K562 (cell line): Measurements from ENCODE around the gene CTTNBP2. TPM values are rescaled to one million over a fixed set of nuclear protein-coding genes. Genes with fewer than 3 reads are reported as not detected.

Experiments
- ATAC-seq: fragments of 200-7000 bp; cut with Tn5 transposase; 3 replicates; pipeline ENCODE4 v1.9.1; 2020; ENCODE audit warnings: moderate library complexity
- BruUV-seq: library from RNA; stranded (reverse); fragments of 400-500 nt; replicated peaks from 2 replicates; lab custom pipeline; 2021; lab: Mats Ljungman, UMichigan
- CTCF ChIA-PET: fragments of 300-600 bp; formaldehyde crosslinking; extraction: SDS; loops from one replicate; lab custom pipeline; 2021; ENCODE audit warnings: low intra/inter-chr PET ratio; lab: Yijun Ruan, JAX
- POLR2A ChIA-PET: fragments of 300-600, 350-650 bp; sonication (Branson Sonifier 250); formaldehyde crosslinking; extraction: SDS; loops from one replicate; lab custom pipeline; 2021; ENCODE audit warnings: antibody characterized with exemption, inconsistent platforms; lab: Yijun Ruan, JAX
- DNase-seq, 4 experiments: peaks; one replicate each; pipeline versions ENCODE4 v3.0.0 to v3.0.0-alpha.2; 2011 to 2018; ENCODE audit warnings: low spot score in 3 of 4, mixed read lengths in 3 of 4; ENCODE audit errors: extremely low read depth in 1 of 4
- FAIRE-seq: peaks from 2 replicates; lab custom pipeline; 2011; peaks lifted over from hg19 to GRCh38; lab: Jason Lieb, UNC
- H2AFZ ChIP-seq: 2 replicates; pipeline ENCODE4 v1.6.0; 2011; ENCODE audit warnings: low read depth, low read length, control low read depth, inconsistent platforms
- H3K27ac ChIP-seq: fragments of 200-600 bp; 3 replicates; pipeline ENCODE4 v1.8.0; 2011; ENCODE audit warnings: low read depth, mild to moderate bottlenecking, control low read depth, inconsistent platforms, low read length, moderate library complexity, mixed read lengths; ENCODE audit errors: extremely low read depth
- H3K27me3 ChIP-seq, 2 experiments: fragments of 300-600 bp in 1 of 2; 2 replicates in 1 of 2; 3 replicates in 1 of 2; pipeline versions ENCODE4 v1.6.0 to v1.8.0; 2011; ENCODE audit warnings: inconsistent platforms in 2 of 2, low read length in 2 of 2, mild to moderate bottlenecking in 1 of 2, mixed read lengths in 1 of 2, moderate library complexity in 1 of 2; ENCODE audit not compliant: control insufficient read depth in 2 of 2, insufficient read depth in 2 of 2
- H3K36me3 ChIP-seq: fragments of 300-600 bp; 3 replicates; pipeline ENCODE4 v1.8.0; 2011; ENCODE audit warnings: mild to moderate bottlenecking, low read length, inconsistent platforms; ENCODE audit not compliant: control insufficient read depth, insufficient read depth
- H3K4me1 ChIP-seq, 2 experiments: fragments of 200-600 bp in 1 of 2; replicated peaks in 1 of 2; 2 replicates in 1 of 2; 3 replicates in 1 of 2; pipeline versions ENCODE4 v1.5.1 to v1.8.0; 2011; ENCODE audit warnings: inconsistent platforms in 2 of 2, low read length in 2 of 2, mild to moderate bottlenecking in 1 of 2, mixed read lengths in 1 of 2, moderate library complexity in 1 of 2; ENCODE audit not compliant: control insufficient read depth in 2 of 2, insufficient read depth in 2 of 2
- H3K4me2 ChIP-seq: 2 replicates; pipeline ENCODE4 v1.6.1; 2011; ENCODE audit warnings: low read length, control low read depth, inconsistent platforms, mixed read lengths; ENCODE audit not compliant: insufficient read depth
- H3K4me3 ChIP-seq: fragments of 200-600 bp; sonication (generic), shearing (Covaris generic); 2 replicates; pipeline ENCODE4 v1.5.1; 2016; ENCODE audit warnings: control low read depth, inconsistent platforms
- H3K79me2 ChIP-seq: fragments of 200-600 bp; 3 replicates; pipeline ENCODE4 v1.8.0; 2011; ENCODE audit warnings: low read length, inconsistent platforms; ENCODE audit not compliant: control insufficient read depth, insufficient read depth
- H3K9ac ChIP-seq, 2 experiments: 2 replicates each; pipeline versions ENCODE4 v1.6.0 to v1.6.1; 2011; ENCODE audit warnings: low read depth in 2 of 2, low read length in 2 of 2, control low read depth in 1 of 2, inconsistent platforms in 1 of 2, mild to moderate bottlenecking in 1 of 2, mixed read lengths in 1 of 2; ENCODE audit not compliant: insufficient read depth in 1 of 2
- H3K9me1 ChIP-seq: one replicate; pipeline ENCODE4 v1.6.0; 2011; ENCODE audit warnings: inconsistent platforms, mild to moderate bottlenecking, low read length, moderate library complexity; ENCODE audit not compliant: control insufficient read depth, insufficient read depth
- H3K9me3 ChIP-seq: replicated peaks from 2 replicates; pipeline ENCODE4 v1.5.1; 2011; ENCODE audit warnings: low read depth, low read length, inconsistent platforms; ENCODE audit not compliant: control insufficient read depth, insufficient read depth
- H4K20me1 ChIP-seq: replicated peaks from 2 replicates; pipeline ENCODE4 v1.6.1; 2011; ENCODE audit warnings: low read length, inconsistent platforms, mixed read lengths; ENCODE audit not compliant: control insufficient read depth, insufficient read depth
- ADNP ChIP-seq: fragments of 200-800 bp; sonication (Bioruptor generic); IDR thresholded peaks from 2 replicates; pipeline ENCODE4 v1.6.1; 2016; ENCODE audit warnings: missing genetic modification characterization, missing compliant biosample characterization
- CCAR2 ChIP-seq: fragments of 200-400 bp; formaldehyde crosslinking; IDR thresholded peaks from 2 replicates; pipeline ENCODE4 v1.6.1; 2017; ENCODE audit warnings: mild to moderate bottlenecking, low read depth, low read length
- CHD1 ChIP-seq: fragments of 200-600 bp; sonication (generic); IDR thresholded peaks from one replicate; pipeline ENCODE4 v1.6.1; 2012; ENCODE audit warnings: mild to moderate bottlenecking, moderate library complexity, low read length, inconsistent platforms
- HCFC1 ChIP-seq: IDR thresholded peaks from 2 replicates; pipeline ENCODE4 v1.6.1; 2012; ENCODE audit warnings: low read depth, low read length, improper control_type of control experiment
- HMBOX1 ChIP-seq: sonication (generic); IDR thresholded peaks from 2 replicates; pipeline ENCODE4 v1.6.1; 2016
- HMGXB4 ChIP-seq: sonication (generic); formaldehyde crosslinking; IDR thresholded peaks from 2 replicates; pipeline ENCODE4 v1.8.1; 2023; ENCODE audit warnings: mild to moderate bottlenecking, missing genetic modification reagents
- NRF1 ChIP-seq, 2 experiments: fragments of 450-650 bp; IDR thresholded peaks in 1 of 2; conservative IDR thresholded peaks in 1 of 2; 2 replicates each; pipeline ENCODE4 v1.6.1; 2014; ENCODE audit warnings: mild to moderate bottlenecking in 2 of 2
- PURB ChIP-seq: sonication (generic); formaldehyde crosslinking; IDR thresholded peaks from 2 replicates; pipeline ENCODE4 v1.9.0; 2021; ENCODE audit warnings: low read depth, mild to moderate bottlenecking, missing genetic modification reagents
- SMARCE1 ChIP-seq: fragments of 450-650 bp; IDR thresholded peaks from 2 replicates; pipeline ENCODE4 v1.7.1; 2016; ENCODE audit warnings: mild to moderate bottlenecking
- WHSC1 ChIP-seq: IDR thresholded peaks from one replicate; pipeline ENCODE4 v1.6.1; 2012; ENCODE audit warnings: low read length, control low read depth, inconsistent platforms
- ZNF133 ChIP-seq: fragments of 250-450 bp; sonication (Bioruptor Pico); IDR thresholded peaks from 2 replicates; pipeline ENCODE4 v1.4.0; 2020; ENCODE audit warnings: mild to moderate bottlenecking
- ZNF175 ChIP-seq: fragments of 200-800 bp; sonication (Bioruptor generic); IDR thresholded peaks from 2 replicates; pipeline ENCODE4 v1.6.1; 2016; ENCODE audit warnings: low read depth, mild to moderate bottlenecking, missing genetic modification characterization, missing compliant biosample characterization
- ZNF398 ChIP-seq: fragments of 250-450 bp; sonication (Bioruptor Pico); IDR thresholded peaks from 2 replicates; pipeline ENCODE4 v1.8.0; 2021; ENCODE audit warnings: moderate library complexity, mild to moderate bottlenecking, inconsistent platforms
- ZNF609 ChIP-seq: sonication (generic); formaldehyde crosslinking; IDR thresholded peaks from 2 replicates; pipeline ENCODE4 v1.8.1; 2023; ENCODE audit warnings: missing genetic modification reagents, mild to moderate bottlenecking, borderline replicate concordance
- ZNF780A ChIP-seq: fragments of 250-450 bp; sonication (Bioruptor Pico); IDR thresholded peaks from 2 replicates; pipeline ENCODE4 v1.5.0; 2021; ENCODE audit warnings: mild to moderate bottlenecking
- WGBS: fragments of 100-300 bp; shearing (Covaris generic); methylation state at CpG from one replicate; pipeline ENCODE4 v1.1.6; 2016; ENCODE audit warnings: low coverage, mixed read lengths; ENCODE audit not compliant: insufficient coverage; ENCODE audit errors: missing lambda C conversion rate; 5-methylcytosine and 5-hydroxymethylcytosine counted together
- in situ Hi-C: fragments of 300-500 bp; cut with MboI; formaldehyde crosslinking; loops from 4 replicates; pipeline ENCODE4 v1.15.0; 2018; ENCODE audit warnings: inconsistent platforms, mixed read lengths
- intact Hi-C: fragments of 100-400 bp; cut with micrococcal nuclease; formaldehyde crosslinking; loops from 2 replicates; pipeline ENCODE4 v1.14.2; 2022
- polyA plus RNA-seq, 8 experiments: library from polyadenylated mRNA; depleted of rRNA in 4 of 8; stranded (reverse) in 5 of 8; unstranded in 3 of 8; fragments of >200 nt; fragmentation: Nextera tagmentation in 2 of 8; fragmentation: Illumina TruSeq in 1 of 8; extraction: Ambion mirVana in 2 of 8; extraction: Trizol in 1 of 8; gene quantifications; 2 replicates each; pipeline versions ENCODE4 v1.2.1 to v1.2.3, GENCODE V29; 2011 to 2014; ENCODE audit warnings: inconsistent platforms in 1 of 8, missing spikeins in 1 of 8
- total RNA-seq, 7 experiments: library from RNA; depleted of rRNA in 6 of 7; stranded (reverse); fragments of >200 nt in 6 of 7; fragmentation: Illumina TruSeq in 2 of 7; extraction: Trizol in 2 of 7; gene quantifications; 2 replicates each; pipeline versions ENCODE4 v1.2.1 to v1.2.3, GENCODE V29; 2011 to 2021; ENCODE audit warnings: low replicate concordance in 1 of 7

The CTTNBP2 gene
- total and polyA plus RNA-seq, 9 of the 15 experiments (the other 6 are each of a cell fraction or from before 2014, with no cell fraction given), result 0.05 TPM; not detected in 8

GRCh38 chr7:117888627-117889026, 15.4 kb upstream of the CTTNBP2 start:
- no peak overlapping the region for H3K9ac ChIP-seq
- H3K4me3 ChIP-seq, result no peak overlapping the region
- POLR2A ChIA-PET, result no interaction called here
- intact Hi-C loops, result no loop called here
- H3K36me3 ChIP-seq, result no peaks in the 10 kb centered on the region
- in situ Hi-C loops, result no loop called here
- CTCF ChIA-PET, result no interaction called here
- 6% methylated on average over 1 of the region's 1 CpG for WGBS
- H3K27ac ChIP-seq, result no peak overlapping the region
- H4K20me1 ChIP-seq, result no peaks in the 10 kb centered on the region
- H3K79me2 ChIP-seq, result no peaks in the 10 kb centered on the region
- no peak for ATAC-seq
- H3K9me1 ChIP-seq, result no peaks in the 10 kb centered on the region
- no peak for DNase-seq
- no peak overlapping the region for H2AFZ ChIP-seq
- BruUV-seq, result no TSS peak
- no peak for FAIRE-seq
- no peaks in the 10 kb centered on the region for H3K4me1 ChIP-seq
- no peak overlapping the region for H3K4me2 ChIP-seq
- H3K9me3 ChIP-seq, result no peaks in the 10 kb centered on the region
- H3K27me3 ChIP-seq, result no peaks in the 10 kb centered on the region; a peak in 1 of 5 replicates
- no peak for TF ChIP-seq HCFC1
- TF ChIP-seq PURB (CRISPR knock-in tag), result no peak
- TF ChIP-seq ZNF780A (CRISPR knock-in tag), result no peak
- TF ChIP-seq ZNF133 (CRISPR knock-in tag), result no peak
- no peak for TF ChIP-seq HMGXB4 (CRISPR knock-in tag)
- TF ChIP-seq NRF1 (conservative IDR thresholded peaks at IDR 0.05 in 1 of 2, IDR thresholded peaks at IDR 0.05 in 1 of 2), result no peak
- no peak for TF ChIP-seq HMBOX1
- no peak for TF ChIP-seq ZNF398 (CRISPR knock-in tag)
- TF ChIP-seq ZNF609, result no peak
- no peak for TF ChIP-seq ADNP (tag)
- TF ChIP-seq ZNF175, result no peak
- no peak for TF ChIP-seq SMARCE1
- TF ChIP-seq CHD1, result no peak
- TF ChIP-seq WHSC1, result no peak
- no peak for TF ChIP-seq CCAR2
